Stomach (tissue), 9 donors: ENCODE measurements around the gene RWDD4. TPM values are rescaled to one million over a fixed set of nuclear protein-coding genes. Genes with fewer than 3 reads are reported as not detected.

Source experiments
- DNase-seq, 2 donors: peaks; one replicate each; pipeline versions ENCODE4 v3.0.0 to v3.0.0-alpha.2; 2013 to 2019
- H3K27ac ChIP-seq, 5 donors: fragments of 200-600 bp in 4 of 5; sonication (generic) in 4 of 5; one replicate each; pipeline ENCODE4 v1.5.1; 2013 to 2019; ENCODE audit warnings: mild to moderate bottlenecking in 1 of 5, moderate library complexity in 1 of 5
- H3K27me3 ChIP-seq, 3 donors: fragments of 200-600 bp; sonication (generic); one replicate each; pipeline ENCODE4 v1.5.1; 2017 to 2019; ENCODE audit warnings: mixed run types in 1 of 3
- H3K36me3 ChIP-seq, 4 donors: fragments of 200-600 bp; sonication (generic); 1 replicate in 3 of 4; 2 replicates in 1 of 4; pipeline ENCODE4 v1.5.1; 2016 to 2019
- H3K4me1 ChIP-seq, 4 donors: fragments of 200-600 bp; sonication (generic); one replicate each; pipeline ENCODE4 v1.5.1; 2016 to 2019
- H3K4me3 ChIP-seq, 4 donors: fragments of 200-600 bp; sonication (generic) in 3 of 4; one replicate each; pipeline ENCODE4 v1.5.1; 2016 to 2019; ENCODE audit warnings: mild to moderate bottlenecking in 1 of 4
- H3K9me3 ChIP-seq, 4 donors: fragments of 200-600 bp; sonication (generic); one replicate each; pipeline ENCODE4 v1.5.1; 2016 to 2019
- CTCF ChIP-seq, 7 experiments: fragments of 450-650 bp in 4 of 7; fragments of 200-600 bp in 3 of 7; sonication (generic) in 3 of 7; IDR thresholded peaks; one replicate each; pipeline ENCODE4 v1.5.1; 2016 to 2019; ENCODE audit warnings: antibody characterized with exemption in 7 of 7, control low read depth in 2 of 7, mild to moderate bottlenecking in 1 of 7
- EP300 ChIP-seq: sonication (generic); formaldehyde crosslinking; IDR thresholded peaks from one replicate; pipeline ENCODE4 v1.6.1; 2017; ENCODE audit warnings: antibody characterized with exemption
- POLR2A ChIP-seq, 4 donors: fragments of 450-650 bp; IDR thresholded peaks; one replicate each; pipeline ENCODE4 v1.6.1; 2016; ENCODE audit warnings: antibody characterized with exemption in 4 of 4, control low read depth in 2 of 4, mild to moderate bottlenecking in 1 of 4, moderate library complexity in 1 of 4
- POLR2AphosphoS5 ChIP-seq, 3 donors: sonication (generic); formaldehyde crosslinking; IDR thresholded peaks; one replicate each; pipeline ENCODE4 v1.6.1; 2016; ENCODE audit warnings: antibody characterized with exemption in 3 of 3
- WGBS, 5 donors: extraction: QIAGEN DNeasy Blood & Tissue Kit in 3 of 5; methylation state at CpG; one replicate each; pipeline versions ENCODE4 v1.1.5 to v1.1.7; 2013 to 2018; 5-methylcytosine and 5-hydroxymethylcytosine counted together
- intact Hi-C: fragments of 100-400 bp; cut with DNase I; formaldehyde crosslinking; loops from one replicate; pipeline ENCODE4 v1.15.1; 2023; ENCODE audit warnings: low total_unique reads
- polyA plus RNA-seq, 3 donors: library from polyadenylated mRNA; stranded (reverse); fragments of 200-250 nt; gene quantifications; one replicate each; pipeline ENCODE4 v1.2.3, GENCODE V29; 2013
- small RNA-seq, 4 donors: library from RNA; depleted of rRNA; stranded (forward); fragments of <200 nt; gene quantifications; one replicate each; pipeline ENCODE3, GENCODE V24; 2016
- total RNA-seq, 5 donors: library from RNA; depleted of rRNA; stranded (reverse); fragments of >200 nt; gene quantifications; one replicate each; pipeline versions ENCODE4 v1.1.0 to v1.2.3, GENCODE V29; 2014 to 2016
- donor health status: healthy with polysubstance abuse.
- donor health status: Bipolar disorder and iron deficiency.
- donor health status: healthy.

The RWDD4 gene
- total and polyA plus RNA-seq, 8 donors = 3.8 to 36.4 (median 12.9) TPM

GRCh38 chr4:183594823-183595222 is 64.2 kb downstream of the RWDD4 start:
- intact Hi-C loops = no loop called here
- WGBS, 5 donors = 77 to 86% (median 78%) methylated on average over 3 of the region's 3 CpGs
- no peak overlapping the region for H3K27ac ChIP-seq
- H3K27me3 ChIP-seq = no peaks in the 10 kb centered on the region
- peaks cover 0 to 13% (median 5%) of the 10 kb centered on the region in 4 donors for H3K4me1 ChIP-seq
- DNase-seq = no peak
- H3K4me3 ChIP-seq = no peak overlapping the region
- H3K9me3 ChIP-seq = no peaks in the 10 kb centered on the region
- no peaks in the 10 kb centered on the region for H3K36me3 ChIP-seq
- TF ChIP-seq POLR2AphosphoS5 (IDR thresholded peaks at IDR 0.05) = no peak
- no peak for TF ChIP-seq CTCF (IDR thresholded peaks at IDR 0.05)
- no peak for TF ChIP-seq EP300
- no peak for TF ChIP-seq POLR2A (IDR thresholded peaks at IDR 0.05)

- Histone ChIP-seq H3K27me3 (no peaks in the 10 kb centered on the region), H3K4me3 (no peak overlapping the region), H3K27ac (no peak overlapping the region), H3K9me3 (no peaks in the 10 kb centered on the region), H3K4me1 (peaks cover 0 to 16% (median 7%) of the 10 kb centered on the region in 4 donors), H3K36me3 (no peaks in the 10 kb centered on the region)
- DNase-seq = no peak
- 82 to 97% (median 93%) methylated on average over 4 of the region's 4 CpGs for WGBS, 5 donors
- intact Hi-C loops = no loop called here
- TF ChIP-seq EP300 (no peak), CTCF (IDR thresholded peaks at IDR 0.05) (no peak), POLR2A (IDR thresholded peaks at IDR 0.05) (no peak), POLR2AphosphoS5 (IDR thresholded peaks at IDR 0.05) (no peak)
Measured at GRCh38 chr4:183591301-183591700, 67.7 kb downstream of the RWDD4 start.

Small RNA genes within 50 kb of the gene (small RNA-seq; reads per million reads assigned to genes)
- gene RNU6-1053P (0 reads per million in 4 donors), gene RNU6-335P (0 reads per million in 4 donors), gene RNU6-479P (0 reads per million in 4 donors)

Other genes starting within 250 kb of the RWDD4 start
- gene CDKN2AIP, start 214.5 kb downstream of the RWDD4 start, total RNA-seq = 10 to 100 TPM; 19.6 to 44.3 (median 31.7) TPM
- 10 to 100 TPM; 11.0 to 21.1 (median 11.4) TPM for gene CDKN2AIP, start 214.5 kb downstream of the RWDD4 start, polyA plus RNA-seq
- 10 to 100 TPM in 1 of 5 donors, 1 to 10 TPM in 3, under 1 TPM in 1; 0.45 to 15.2 (median 2.9) TPM for gene ING2, start 154.1 kb downstream of the RWDD4 start, total RNA-seq
- 10 to 100 TPM; 11.8 to 13.8 (median 13.6) TPM for gene ING2, start 154.1 kb downstream of the RWDD4 start, polyA plus RNA-seq
- gene TRAPPC11, start 108 bp upstream of the RWDD4 start, total RNA-seq = 100 to 1,000 TPM in 1 of 5 donors, 10 to 100 TPM in 4; 47.5 to 173 (median 93.1) TPM
- gene TRAPPC11, start 108 bp upstream of the RWDD4 start, polyA plus RNA-seq = 10 to 100 TPM; 10.6 to 13.3 (median 12.5) TPM
- gene STOX2, start 246.1 kb upstream of the RWDD4 start, total RNA-seq = 10 to 100 TPM in 3 of 5 donors, 1 to 10 TPM in 1, under 1 TPM in 1; 0.29 to 55.8 (median 18.7) TPM
- gene STOX2, start 246.1 kb upstream of the RWDD4 start, polyA plus RNA-seq = 1 to 10 TPM in 2 of 3 donors, under 1 TPM in 1; 1.00 to 3.4 (median 2.1) TPM